H1 (cell line): ENCODE results near the gene OR4E1. TPM values are rescaled to one million over a fixed set of nuclear protein-coding genes. Genes with fewer than 3 reads are reported as not detected.

Source experiments
- CTCF ChIA-PET: fragments of 300-600 bp; sonication (Branson Sonifier 250); formaldehyde crosslinking; loops from one replicate; lab custom pipeline; 2021; ENCODE audit not compliant: partially characterized antibody; lab: Charles Lee
- POLR2A ChIA-PET: fragments of 300-600 bp; sonication (Branson Sonifier 250); formaldehyde crosslinking; loops from one replicate; lab custom pipeline; 2021; ENCODE audit warnings: inconsistent platforms; ENCODE audit not compliant: partially characterized antibody; lab: Charles Lee
- DNase-seq, 2 experiments: peaks; one replicate each; pipeline versions ENCODE4 v3.0.0 to v3.0.0-alpha.2; 2010 to 2022; ENCODE audit warnings: low spot score in 2 of 2, low read depth in 1 of 2, mixed read lengths in 1 of 2
- FAIRE-seq: peaks from 2 replicates; lab custom pipeline; 2011; peaks lifted over from hg19 to GRCh38; lab: Jason Lieb, UNC
- H2AFZ ChIP-seq: 2 replicates; pipeline ENCODE4 v1.8.1; 2012; ENCODE audit warnings: low read length, inconsistent platforms
- H2AK5ac ChIP-seq: 2 replicates; pipeline ENCODE4 v1.6.1; 2013; ENCODE audit warnings: low read depth, low read length
- H2BK120ac ChIP-seq: replicated peaks from 2 replicates; pipeline ENCODE3; 2013; ENCODE audit warnings: low read depth, low read length, inconsistent platforms
- H2BK12ac ChIP-seq: 2 replicates; pipeline ENCODE4 v1.6.1; 2013; ENCODE audit warnings: low read depth, low read length
- H2BK15ac ChIP-seq: 2 replicates; pipeline ENCODE4 v1.6.1; 2013; ENCODE audit warnings: low read length
- H2BK20ac ChIP-seq: 2 replicates; pipeline ENCODE4 v1.6.1; 2013; ENCODE audit warnings: low read length
- H2BK5ac ChIP-seq: 2 replicates; pipeline ENCODE4 v1.6.1; 2013; ENCODE audit warnings: low read depth, low read length
- H3K14ac ChIP-seq: 2 replicates; pipeline ENCODE4 v1.6.1; 2013; ENCODE audit warnings: inconsistent platforms; ENCODE audit not compliant: insufficient read length
- H3K18ac ChIP-seq: 2 replicates; pipeline ENCODE4 v1.6.1; 2013; ENCODE audit warnings: low read length; ENCODE audit errors: extremely low read depth
- H3K23ac ChIP-seq: 2 replicates; pipeline ENCODE4 v1.6.1; 2013; ENCODE audit warnings: inconsistent platforms; ENCODE audit not compliant: insufficient read length
- H3K23me2 ChIP-seq: 2 replicates; pipeline ENCODE4 v1.6.1; 2013; ENCODE audit warnings: low read depth, low read length
- H3K27ac ChIP-seq: 2 replicates; pipeline ENCODE4 v1.6.1; 2011; ENCODE audit warnings: low read depth, low read length, inconsistent platforms
- H3K27me3 ChIP-seq, 4 experiments: replicated peaks in 1 of 4; 1 replicate in 1 of 4; 2 replicates in 3 of 4; pipeline versions ENCODE4 v1.6.1 to v1.8.1; 2011 to 2013; ENCODE audit warnings: low read length in 3 of 4, mild to moderate bottlenecking in 3 of 4, inconsistent platforms in 2 of 4, mixed read lengths in 2 of 4, moderate library complexity in 1 of 4; ENCODE audit not compliant: control insufficient read depth in 3 of 4, insufficient read depth in 3 of 4; ENCODE audit errors: extremely low read depth in 1 of 4
- H3K36me3 ChIP-seq, 4 experiments: 2 replicates each; pipeline versions ENCODE4 v1.6.1 to v1.8.1; 2011 to 2013; ENCODE audit warnings: mild to moderate bottlenecking in 4 of 4, low read length in 3 of 4, moderate library complexity in 2 of 4, control low read depth in 1 of 4, inconsistent platforms in 1 of 4; ENCODE audit not compliant: insufficient read depth in 4 of 4, control insufficient read depth in 2 of 4
- H3K4ac ChIP-seq: replicated peaks from 2 replicates; pipeline ENCODE3; 2013; ENCODE audit warnings: low read length, low read depth, mixed read lengths, inconsistent platforms; ENCODE audit not compliant: insufficient read length
- H3K4me1 ChIP-seq, 4 experiments: replicated peaks in 1 of 4; 1 replicate in 1 of 4; 2 replicates in 3 of 4; pipeline versions ENCODE4 v1.6.1 to v1.8.1; 2011 to 2013; ENCODE audit warnings: low read length in 3 of 4, inconsistent platforms in 2 of 4, mixed read lengths in 1 of 4; ENCODE audit not compliant: insufficient read depth in 4 of 4, control insufficient read depth in 3 of 4
- H3K4me2 ChIP-seq, 2 experiments: 2 replicates each; pipeline versions ENCODE4 v1.6.1 to v1.8.1; 2011 to 2013; ENCODE audit warnings: low read depth in 2 of 2, low read length in 2 of 2, control low read depth in 1 of 2, inconsistent platforms in 1 of 2, mild to moderate bottlenecking in 1 of 2; ENCODE audit not compliant: insufficient read depth in 1 of 2
- H3K4me3 ChIP-seq, 4 experiments: fragments of 200-600, 300-600 bp in 1 of 4; sonication (generic), shearing (Covaris generic), sonication (Bioruptor Twin) in 1 of 4; 2 replicates each; pipeline versions ENCODE4 v1.5.1 to v1.8.1; 2011 to 2016; ENCODE audit warnings: low read length in 4 of 4, low read depth in 3 of 4, control low read depth in 2 of 4, inconsistent platforms in 2 of 4, mild to moderate bottlenecking in 2 of 4, mixed read lengths in 1 of 4, moderate library complexity in 1 of 4; ENCODE audit not compliant: insufficient read depth in 2 of 4; ENCODE audit errors: extremely low read depth in 1 of 4
- H3K56ac ChIP-seq: replicated peaks from 2 replicates; pipeline ENCODE3; 2013; ENCODE audit warnings: low read depth, mild to moderate bottlenecking, mixed read lengths, low read length, inconsistent platforms; ENCODE audit not compliant: insufficient read length
- H3K79me1 ChIP-seq: 2 replicates; pipeline ENCODE4 v1.6.1; 2013; ENCODE audit warnings: low read depth, low read length, control low read depth
- H3K79me2 ChIP-seq, 2 experiments: 2 replicates each; pipeline versions ENCODE4 v1.6.1 to v1.8.1; 2012 to 2013; ENCODE audit warnings: low read length in 2 of 2, mild to moderate bottlenecking in 2 of 2, inconsistent platforms in 1 of 2; ENCODE audit not compliant: insufficient read depth in 2 of 2, control insufficient read depth in 1 of 2
- H3K9ac ChIP-seq, 4 experiments: replicated peaks in 1 of 4; 1 replicate in 1 of 4; 2 replicates in 3 of 4; pipeline versions ENCODE4 v1.6.1 to v1.8.1; 2011 to 2013; ENCODE audit warnings: low read depth in 3 of 4, low read length in 3 of 4, control low read depth in 2 of 4, mild to moderate bottlenecking in 2 of 4, moderate library complexity in 2 of 4, inconsistent platforms in 1 of 4; ENCODE audit errors: extremely low read depth in 1 of 4
- H3K9me3 ChIP-seq, 2 experiments: 2 replicates each; pipeline versions ENCODE4 v1.6.1 to v1.8.1; 2012 to 2013; ENCODE audit warnings: mild to moderate bottlenecking in 2 of 2, moderate library complexity in 2 of 2, control low read depth in 1 of 2, inconsistent platforms in 1 of 2, low read depth in 1 of 2, low read length in 1 of 2, mixed read lengths in 1 of 2; ENCODE audit not compliant: insufficient read depth in 2 of 2
- H4K20me1 ChIP-seq, 2 experiments: replicated peaks in 1 of 2; 2 replicates each; pipeline versions ENCODE3 to v1.8.1; 2011 to 2013; ENCODE audit warnings: inconsistent platforms in 2 of 2, low read length in 2 of 2, mild to moderate bottlenecking in 1 of 2; ENCODE audit not compliant: insufficient read depth in 2 of 2, control insufficient read depth in 1 of 2
- H4K5ac ChIP-seq: 2 replicates; pipeline ENCODE4 v1.6.1; 2013; ENCODE audit warnings: low read length, low read depth, mixed read lengths, inconsistent platforms; ENCODE audit not compliant: insufficient read length
- H4K8ac ChIP-seq: 2 replicates; pipeline ENCODE4 v1.8.0; 2013; ENCODE audit warnings: mild to moderate bottlenecking, moderate library complexity, low read length, inconsistent platforms; ENCODE audit not compliant: insufficient read depth; ENCODE audit errors: extremely low read depth
- H4K91ac ChIP-seq: replicated peaks from 2 replicates; pipeline ENCODE3; 2013; ENCODE audit warnings: low read length, mixed read lengths, inconsistent platforms; ENCODE audit not compliant: insufficient read length
- BCL11A ChIP-seq, 2 experiments: IDR thresholded peaks; one replicate each; pipeline ENCODE4 v1.6.1; 2011; ENCODE audit warnings: low read depth in 2 of 2, low read length in 2 of 2, mild to moderate bottlenecking in 2 of 2
- CREB1 ChIP-seq: IDR thresholded peaks from 2 replicates; pipeline ENCODE4 v1.6.1; 2012; ENCODE audit warnings: inconsistent platforms
- HDAC6 ChIP-seq: IDR thresholded peaks from one replicate; pipeline ENCODE4 v1.7.1; 2012; ENCODE audit warnings: low read depth, mild to moderate bottlenecking, inconsistent platforms, low read length, moderate library complexity
- MAFK ChIP-seq: IDR thresholded peaks from 2 replicates; pipeline ENCODE4 v1.6.1; 2012; ENCODE audit warnings: low read depth, mild to moderate bottlenecking, improper control_type of control experiment, low read length
- PHF8 ChIP-seq: fragments of 200-600 bp; sonication (generic); conservative IDR thresholded peaks from 2 replicates; pipeline ENCODE4 v1.7.1; 2012; ENCODE audit warnings: low read depth, mild to moderate bottlenecking, inconsistent platforms, low read length, moderate library complexity
- POLR2AphosphoS5 ChIP-seq: IDR thresholded peaks from 2 replicates; pipeline ENCODE4 v1.6.1; 2011; ENCODE audit warnings: low read depth, low read length
- POU5F1 ChIP-seq: IDR thresholded peaks from 2 replicates; pipeline ENCODE4 v1.6.1; 2011; ENCODE audit warnings: low read depth, mild to moderate bottlenecking, low read length, moderate library complexity
- RNF2 ChIP-seq: fragments of 200-900, 300-1000 bp; sonication (generic); IDR thresholded peaks from 2 replicates; pipeline ENCODE4 v1.7.1; 2016; ENCODE audit warnings: borderline replicate concordance, low read depth, mild to moderate bottlenecking, antibody characterized with exemption, low read length; ENCODE audit not compliant: poor library complexity, severe bottlenecking; ENCODE audit errors: missing control alignments
- SIRT6 ChIP-seq: IDR thresholded peaks from one replicate; pipeline ENCODE4 v1.7.1; 2012; ENCODE audit warnings: low read length, inconsistent platforms
- SP2 ChIP-seq: IDR thresholded peaks from 2 replicates; pipeline ENCODE4 v1.6.1; 2012; ENCODE audit warnings: mild to moderate bottlenecking, low read length, inconsistent platforms
- SRF ChIP-seq: IDR thresholded peaks from 2 replicates; pipeline ENCODE4 v1.6.1; 2011; ENCODE audit warnings: mild to moderate bottlenecking, low read depth, low read length, moderate library complexity
- TAF7 ChIP-seq: optimal IDR thresholded peaks from 2 replicates; pipeline ENCODE3; 2011; ENCODE audit warnings: low read depth, mild to moderate bottlenecking, inconsistent platforms, low read length, moderate library complexity, borderline replicate concordance
- WGBS, 2 experiments: shearing (Covaris generic) in 1 of 2; methylation state at CpG; one replicate each; pipeline versions ENCODE4 v1.1.6 to v1.1.7; 2013 to 2015; ENCODE audit warnings: low lambda C conversion rate in 2 of 2, mixed read lengths in 2 of 2, inconsistent platforms in 1 of 2, low coverage in 1 of 2, missing lambda C conversion rate in 1 of 2; ENCODE audit not compliant: insufficient replicate concordance in 2 of 2, insufficient coverage in 1 of 2, insufficient read length in 1 of 2; ENCODE audit errors: extremely low coverage in 1 of 2, missing lambda C conversion rate in 1 of 2; 5-methylcytosine and 5-hydroxymethylcytosine counted together
- polyA plus RNA-seq, 7 experiments: library from polyadenylated mRNA; depleted of rRNA in 3 of 7; stranded (reverse) in 5 of 7; unstranded in 2 of 7; fragments of >200 nt in 5 of 7; fragments of 200-250 nt in 2 of 7; gene quantifications; 1 replicate in 5 of 7; 2 replicates in 1 of 7; 4 replicates in 1 of 7; pipeline versions ENCODE4 v1.2.1 to v1.2.3, GENCODE V29; 2011 to 2013; ENCODE audit warnings: missing spikeins in 2 of 7, mixed read lengths in 2 of 7
- total RNA-seq: library from RNA; stranded (reverse); fragmentation: NEBNext Ultra II Directional; extraction: Animal tissue kit (Norgen Biotek cat#: 25700); gene quantifications from 2 replicates; pipeline ENCODE4 v1.2.1, GENCODE V29; 2021
- TF ChIP-seq, protein P1 (sequence below): IDR thresholded peaks from 2 replicates; pipeline ENCODE4 v1.6.1; 2012; ENCODE audit warnings: low read length, inconsistent platforms

OR4E1 gene
- total and polyA plus RNA-seq, 2 of the 8 experiments (the other 6 are each of a cell fraction or from before 2014, with no cell fraction given): not detected

DNA sequence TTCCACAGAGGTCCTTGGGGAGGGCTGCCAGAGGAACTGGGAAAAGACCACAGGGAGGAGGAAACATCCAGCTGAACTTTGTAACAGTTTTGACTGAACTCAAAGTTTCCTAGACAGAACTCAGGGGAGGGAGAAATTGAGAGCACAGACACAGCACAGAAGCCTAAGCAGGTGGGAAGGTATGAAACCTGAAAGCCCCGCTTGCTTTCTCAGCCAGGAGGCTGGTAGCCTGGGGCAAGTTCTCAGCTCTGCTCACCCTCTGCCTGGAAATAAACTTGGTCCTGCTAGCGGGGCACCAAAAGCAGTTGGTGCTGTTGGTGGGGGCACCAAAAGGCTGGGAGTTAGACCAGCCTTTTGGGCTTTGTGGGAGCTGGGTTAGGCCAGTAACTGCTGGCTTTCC is 25.9 kb upstream of the OR4E1 start:
- H3K79me2 ChIP-seq: no peaks in the 10 kb centered on the region
- H2BK5ac ChIP-seq: no peak overlapping the region
- FAIRE-seq: no peak
- H3K4ac ChIP-seq: no peak overlapping the region
- no peak overlapping the region for H3K14ac ChIP-seq
- CTCF ChIA-PET: interaction anchor here (0.7 to 1.0 kb wide), 3 partner anchors 12 to 59 kb away, joined by 3 to 5 read pairs (median 4); no protein-coding TSS in a partner anchor
- no peaks in the 10 kb centered on the region for H3K79me1 ChIP-seq
- H2BK20ac ChIP-seq: no peak overlapping the region
- no peak overlapping the region for H3K23ac ChIP-seq
- peaks cover 0 to 8% of the 10 kb centered on the region in 2 experiments; a peak in 1 of 4 replicates for H3K9me3 ChIP-seq
- H3K56ac ChIP-seq: no peak overlapping the region
- DNase-seq: no peak
- no peak overlapping the region for H4K91ac ChIP-seq
- no peak overlapping the region for H4K5ac ChIP-seq
- 93% methylated on average over 2 of the region's 2 CpGs; no CpG with 5 or more reads in 1 of the 2 experiments for WGBS, 2 experiments
- no peak overlapping the region for H2BK120ac ChIP-seq
- no peaks in the 10 kb centered on the region for H4K20me1 ChIP-seq
- no peak overlapping the region for H3K9ac ChIP-seq
- H3K27ac ChIP-seq: no peak overlapping the region
- H4K8ac ChIP-seq: no peak overlapping the region
- no peak overlapping the region for H3K4me3 ChIP-seq
- no peak overlapping the region for H2AK5ac ChIP-seq
- no peaks in the 10 kb centered on the region for H3K36me3 ChIP-seq
- H3K18ac ChIP-seq: no peak overlapping the region
- H2AFZ ChIP-seq: no peak overlapping the region
- no peak overlapping the region for H3K4me2 ChIP-seq
- H2BK15ac ChIP-seq: no peak overlapping the region
- H2BK12ac ChIP-seq: no peak overlapping the region
- H3K4me1 ChIP-seq: no peaks in the 10 kb centered on the region
- no peaks in the 10 kb centered on the region for H3K27me3 ChIP-seq
- POLR2A ChIA-PET: interaction anchor here (0.8 kb wide), 1 partner anchor 285 kb away, joined by 4 read pairs; no protein-coding TSS in a partner anchor
- no peaks in the 10 kb centered on the region for H3K23me2 ChIP-seq
- TF ChIP-seq POLR2AphosphoS5 (no peak), HDAC6 (no peak), MAFK (no peak), BCL11A (IDR thresholded peaks at IDR 0.05; ENCODE audit: low read depth in 2 of 2, low read length in 2 of 2) (no peak), SIRT6 (no peak), TAF7 (no peak), POU5F1 (no peak), PHF8 (no peak), SRF (no peak), RNF2 (no peak), SP2 (no peak), CREB1 (no peak)
- TF ChIP-seq, protein P1, sequence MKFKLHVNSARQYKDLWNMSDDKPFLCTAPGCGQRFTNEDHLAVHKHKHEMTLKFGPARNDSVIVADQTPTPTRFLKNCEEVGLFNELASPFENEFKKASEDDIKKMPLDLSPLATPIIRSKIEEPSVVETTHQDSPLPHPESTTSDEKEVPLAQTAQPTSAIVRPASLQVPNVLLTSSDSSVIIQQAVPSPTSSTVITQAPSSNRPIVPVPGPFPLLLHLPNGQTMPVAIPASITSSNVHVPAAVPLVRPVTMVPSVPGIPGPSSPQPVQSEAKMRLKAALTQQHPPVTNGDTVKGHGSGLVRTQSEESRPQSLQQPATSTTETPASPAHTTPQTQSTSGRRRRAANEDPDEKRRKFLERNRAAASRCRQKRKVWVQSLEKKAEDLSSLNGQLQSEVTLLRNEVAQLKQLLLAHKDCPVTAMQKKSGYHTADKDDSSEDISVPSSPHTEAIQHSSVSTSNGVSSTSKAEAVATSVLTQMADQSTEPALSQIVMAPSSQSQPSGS: no peak
